Fibroblast of lung (primary cell): Measurements from ENCODE around the gene PCDH15.

ENCODE experiments used
- CTCF ChIP-seq, 2 donors: IDR thresholded peaks in 1 of 2; conservative IDR thresholded peaks in 1 of 2; 1 replicate in 1 of 2; 2 replicates in 1 of 2; pipeline ENCODE4 v1.5.1; 2011 to 2012; ENCODE audit warnings: low read length in 2 of 2, control low read depth in 1 of 2, inconsistent platforms in 1 of 2, low read depth in 1 of 2, mild to moderate bottlenecking in 1 of 2
- EZH2 ChIP-seq: IDR thresholded peaks from 2 replicates; pipeline ENCODE4 v1.5.1; 2012; ENCODE audit warnings: low read length, control low read depth, mild to moderate bottlenecking; ENCODE audit errors: missing control alignments

- TF ChIP-seq CTCF (conservative IDR thresholded peaks at IDR 0.05 in 1 of 2, IDR thresholded peaks at IDR 0.05 in 1 of 2; ENCODE audit: low read depth in 1 of 2, low read length in 2 of 2) (no peak), EZH2 (no peak)
These were observed 213.1 kb downstream of the PCDH15 start for GRCh38 chr10:54587971-54588370.
